DOHH2 (cell line): Measurements from ENCODE around the gene PTK7.

Source experiments
- H3F3A ChIP-seq: fragments of 200-600 bp; sonication (generic), shearing (Covaris generic); 2 replicates; pipeline ENCODE4 v1.6.0; 2016; ENCODE audit warnings: antibody characterized with exemption, mild to moderate bottlenecking; ENCODE audit not compliant: control insufficient read depth, insufficient read depth
- H3K27ac ChIP-seq: fragments of 200-600 bp; sonication (generic); 2 replicates; pipeline ENCODE4 v1.5.1; 2014; ENCODE audit warnings: low read depth, mild to moderate bottlenecking, low read length, moderate library complexity
- H3K27me3 ChIP-seq: fragments of 200-600 bp; sonication (generic); 2 replicates; pipeline ENCODE4 v1.6.1; 2014; ENCODE audit warnings: mild to moderate bottlenecking, low read length, mixed read lengths; ENCODE audit not compliant: control insufficient read depth
- H3K36me3 ChIP-seq: fragments of 200-600 bp; sonication (generic); 2 replicates; pipeline ENCODE4 v1.6.1; 2014; ENCODE audit warnings: mild to moderate bottlenecking, low read length, moderate library complexity, mixed read lengths; ENCODE audit not compliant: control insufficient read depth
- H3K4me1 ChIP-seq: fragments of 200-600 bp; sonication (generic); 2 replicates; pipeline ENCODE4 v1.6.1; 2014; ENCODE audit warnings: mild to moderate bottlenecking, low read length, mixed read lengths; ENCODE audit not compliant: control insufficient read depth
- H3K4me2 ChIP-seq: fragments of 200-600 bp; sonication (generic); 2 replicates; pipeline ENCODE4 v1.6.0; 2014; ENCODE audit warnings: mild to moderate bottlenecking, low read length, moderate library complexity
- H3K4me3 ChIP-seq: fragments of 200-600 bp; sonication (generic); 2 replicates; pipeline ENCODE4 v1.5.1; 2014; ENCODE audit warnings: mild to moderate bottlenecking, low read length, mixed read lengths
- H3K79me2 ChIP-seq: fragments of 200-600 bp; sonication (generic); 2 replicates; pipeline ENCODE4 v1.6.1; 2014; ENCODE audit warnings: mild to moderate bottlenecking, low read length, mixed read lengths; ENCODE audit not compliant: control insufficient read depth
- H3K9me2 ChIP-seq: fragments of 200-600 bp; sonication (generic); replicated peaks from 2 replicates; pipeline ENCODE4 v1.6.1; 2014; ENCODE audit warnings: mild to moderate bottlenecking, low read length, mixed read lengths; ENCODE audit not compliant: control insufficient read depth
- H3K9me3 ChIP-seq: fragments of 200-600 bp; sonication (generic); 2 replicates; pipeline ENCODE4 v1.6.1; 2014; ENCODE audit warnings: antibody characterized with exemption, low read length, mixed read lengths; ENCODE audit not compliant: control insufficient read depth, insufficient read depth
- H4K20me1 ChIP-seq: fragments of 200-600 bp; sonication (generic); 2 replicates; pipeline ENCODE4 v1.6.0; 2014; ENCODE audit warnings: low read depth, mild to moderate bottlenecking, antibody characterized with exemption, low read length, moderate library complexity; ENCODE audit not compliant: control insufficient read depth, insufficient read depth
- CTCF ChIP-seq: fragments of 200-600 bp; sonication (generic); IDR thresholded peaks from one replicate; pipeline ENCODE4 v1.5.1; 2014; ENCODE audit warnings: antibody characterized with exemption, mild to moderate bottlenecking, low read depth, low read length; ENCODE audit not compliant: poor library complexity, severe bottlenecking
- EZH2phosphoT487 ChIP-seq: fragments of 200-600 bp; sonication (generic); IDR thresholded peaks from 2 replicates; pipeline ENCODE4 v1.6.1; 2017; ENCODE audit warnings: borderline replicate concordance, mild to moderate bottlenecking, antibody characterized with exemption, low read length, moderate library complexity, mixed read lengths

Gene PTK7

DNA sequence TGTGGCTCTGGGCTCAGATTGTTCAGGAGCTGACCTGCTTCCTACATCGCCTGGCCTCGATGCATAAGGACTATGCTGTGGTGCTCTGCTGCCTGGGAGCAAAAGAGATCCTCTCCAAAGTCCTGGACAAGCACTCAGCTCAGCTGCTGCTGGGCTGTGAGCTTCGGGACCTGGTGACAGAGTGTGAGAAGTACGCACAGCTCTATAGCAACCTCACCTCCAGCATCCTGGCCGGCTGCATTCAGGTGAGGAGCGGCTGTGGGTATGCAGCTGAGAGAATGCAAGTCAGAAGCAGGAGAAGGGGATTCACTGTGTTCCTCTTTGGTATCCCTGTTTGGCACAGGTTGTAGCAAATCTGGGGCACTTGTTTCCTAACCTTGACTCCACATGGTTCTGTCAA is 123.8 kb downstream of the PTK7 start:
- H3K4me1 ChIP-seq: no peaks in the 10 kb centered on the region
- no peaks in the 10 kb centered on the region for H3K9me2 ChIP-seq
- TF ChIP-seq CTCF: no peak
- no peak for TF ChIP-seq EZH2phosphoT487
- H3K27me3 ChIP-seq: no peaks in the 10 kb centered on the region
- no peak overlapping the region for H3K27ac ChIP-seq
- H3F3A ChIP-seq: no peaks in the 10 kb centered on the region
- H3K4me3 ChIP-seq: no peak overlapping the region
- H3K79me2 ChIP-seq: no peaks in the 10 kb centered on the region
- no peak overlapping the region for H3K4me2 ChIP-seq
- H3K36me3 ChIP-seq: peaks cover 39% of the 10 kb centered on the region
- H4K20me1 ChIP-seq: no peaks in the 10 kb centered on the region
- H3K9me3 ChIP-seq: no peaks in the 10 kb centered on the region

GRCh38 chr6:43200541-43200940 is 124.4 kb downstream of the PTK7 start:
- Histone ChIP-seq H3K36me3 (peaks cover 33% of the 10 kb centered on the region), H3K9me2 (no peaks in the 10 kb centered on the region)

DNA sequence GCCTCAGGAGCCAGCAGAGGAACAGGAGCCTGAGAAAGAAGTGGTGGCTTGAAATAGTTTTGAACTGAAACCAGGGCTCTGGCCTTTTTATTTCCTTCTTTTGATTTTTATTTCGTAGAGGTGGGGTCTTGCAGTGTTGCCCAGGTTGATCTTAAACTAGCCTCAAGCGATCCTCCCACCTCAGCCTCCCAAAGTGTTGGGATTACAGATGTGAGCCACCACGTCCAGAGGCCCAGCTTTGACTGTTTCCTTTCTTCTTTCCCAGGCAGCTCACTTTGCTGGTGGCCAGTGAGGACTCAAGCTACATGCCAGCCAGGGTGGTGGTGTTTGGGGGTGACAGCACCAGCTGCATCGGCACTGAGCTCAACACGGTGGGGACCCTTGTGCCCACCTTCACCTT is 126.3 kb downstream of the PTK7 start:
- H3K4me3 ChIP-seq: no peak overlapping the region
- TF ChIP-seq EZH2phosphoT487 (no peak), CTCF (no peak)
- no peaks in the 10 kb centered on the region for H3K79me2 ChIP-seq
- no peaks in the 10 kb centered on the region for H3K9me2 ChIP-seq
- H3K4me2 ChIP-seq: no peak overlapping the region
- H3K36me3 ChIP-seq: peaks cover 20% of the 10 kb centered on the region
- H3K27ac ChIP-seq: no peak overlapping the region
- no peaks in the 10 kb centered on the region; the same call in 1 of the 2 replicates for H4K20me1 ChIP-seq
- H3K4me1 ChIP-seq: no peaks in the 10 kb centered on the region
- H3K9me3 ChIP-seq: no peaks in the 10 kb centered on the region
- no peaks in the 10 kb centered on the region for H3F3A ChIP-seq
- no peaks in the 10 kb centered on the region for H3K27me3 ChIP-seq

More at GRCh38 chr6:43200541-43200940, 124.4 kb downstream of the PTK7 start:
- Histone ChIP-seq H4K20me1 (no peaks in the 10 kb centered on the region; the same call in 1 of the 2 replicates), H3K27me3 (no peaks in the 10 kb centered on the region), H3F3A (no peaks in the 10 kb centered on the region), H3K79me2 (no peaks in the 10 kb centered on the region), H3K9me3 (no peaks in the 10 kb centered on the region), H3K27ac (no peak overlapping the region), H3K4me2 (no peak overlapping the region), H3K4me1 (no peaks in the 10 kb centered on the region), H3K4me3 (no peak overlapping the region)
- TF ChIP-seq EZH2phosphoT487: no peak
- no peak for TF ChIP-seq CTCF
